ENCODE results near the gene KIR3DL2.
"Not testable (repeated sequence)": the region's sequence is repeated elsewhere in the genome, so short reads cannot be mapped to it uniquely, and the experiment has no call there.

Gene KIR3DL2

GRCh38 chr19:54893406-54893805 lies 43.2 kb downstream of the KIR3DL2 start:
- Histone ChIP-seq H3K27ac (no peak overlapping the region), H3K9ac (ENCODE audit: insufficient read length) (no peak overlapping the region), H3K4me3 (no peak overlapping the region), H3K36me3 (ENCODE audit: insufficient read depth, low read length) (no peaks in the 10 kb centered on the region), H3K9me3 (ENCODE audit: low read depth, low read length) (no peaks in the 10 kb centered on the region)
- DNase-seq (ENCODE audit: low read depth, low spot score): no peak
- TF ChIP-seq EZH2 (IDR thresholded peaks at IDR 0.05) (no peak), POLR2AphosphoS5 (IDR thresholded peaks at IDR 0.05; ENCODE audit: borderline replicate concordance, low read depth, low read length) (no peak), FOXP2 (optimal IDR thresholded peaks at IDR 0.05; ENCODE audit: control extremely low read depth, extremely low read length, insufficient read depth) (no peak)

- H3K27ac ChIP-seq; H3K9ac ChIP-seq (ENCODE audit: insufficient read length): not testable (repeated sequence)
These were observed 43.9 kb downstream of the KIR3DL2 start for GRCh38 chr19:54894106-54894505.

GRCh38 chr19:54896036-54896435 lies 45.8 kb downstream of the KIR3DL2 start:
- Histone ChIP-seq H3K4me3 (no peak overlapping the region), H3K9me3 (ENCODE audit: low read depth, low read length) (no peaks in the 10 kb centered on the region), H3K9ac (ENCODE audit: insufficient read length) (no peak overlapping the region), H3K36me3 (ENCODE audit: insufficient read depth, low read length) (no peaks in the 10 kb centered on the region), H3K27ac (no peak overlapping the region)
- TF ChIP-seq FOXP2 (optimal IDR thresholded peaks at IDR 0.05; ENCODE audit: control extremely low read depth, extremely low read length, insufficient read depth): no peak
- no peak for TF ChIP-seq EZH2 (IDR thresholded peaks at IDR 0.05)
- TF ChIP-seq POLR2AphosphoS5 (IDR thresholded peaks at IDR 0.05; ENCODE audit: borderline replicate concordance, low read depth, low read length): no peak
- DNase-seq (ENCODE audit: low read depth, low spot score): no peak

More at GRCh38 chr19:54894106-54894505, 43.9 kb downstream of the KIR3DL2 start:
- H3K4me3 ChIP-seq; H3K36me3 ChIP-seq (ENCODE audit: insufficient read depth, low read length); DNase-seq (ENCODE audit: low read depth, low spot score); H3K9me3 ChIP-seq (ENCODE audit: low read depth, low read length): not testable (repeated sequence)

- H3K36me3 ChIP-seq (ENCODE audit: insufficient read depth, low read length); H3K9me3 ChIP-seq (ENCODE audit: low read depth, low read length); H3K4me3 ChIP-seq; H3K9ac ChIP-seq (ENCODE audit: insufficient read length); DNase-seq (ENCODE audit: low read depth, low spot score); H3K27ac ChIP-seq: not testable (repeated sequence)
These were observed 48.4 kb downstream of the KIR3DL2 start for GRCh38 chr19:54898685-54899084.

GRCh38 chr19:54899646-54900045 lies 49.4 kb downstream of the KIR3DL2 start:
- not testable (repeated sequence) for H3K9me3 ChIP-seq (ENCODE audit: low read depth, low read length); H3K9ac ChIP-seq (ENCODE audit: insufficient read length); DNase-seq (ENCODE audit: low read depth, low spot score)

GRCh38 chr19:54901153-54901552 lies 50.9 kb downstream of the KIR3DL2 start:
- not testable (repeated sequence) for H3K27ac ChIP-seq; H3K36me3 ChIP-seq (ENCODE audit: insufficient read depth, low read length); H3K4me3 ChIP-seq; H3K9me3 ChIP-seq (ENCODE audit: low read depth, low read length); DNase-seq (ENCODE audit: low read depth, low spot score); H3K9ac ChIP-seq (ENCODE audit: insufficient read length)

More at GRCh38 chr19:54899646-54900045, 49.4 kb downstream of the KIR3DL2 start:
- H3K36me3 ChIP-seq (ENCODE audit: insufficient read depth, low read length); H3K4me3 ChIP-seq; H3K27ac ChIP-seq: not testable (repeated sequence)

DNA sequence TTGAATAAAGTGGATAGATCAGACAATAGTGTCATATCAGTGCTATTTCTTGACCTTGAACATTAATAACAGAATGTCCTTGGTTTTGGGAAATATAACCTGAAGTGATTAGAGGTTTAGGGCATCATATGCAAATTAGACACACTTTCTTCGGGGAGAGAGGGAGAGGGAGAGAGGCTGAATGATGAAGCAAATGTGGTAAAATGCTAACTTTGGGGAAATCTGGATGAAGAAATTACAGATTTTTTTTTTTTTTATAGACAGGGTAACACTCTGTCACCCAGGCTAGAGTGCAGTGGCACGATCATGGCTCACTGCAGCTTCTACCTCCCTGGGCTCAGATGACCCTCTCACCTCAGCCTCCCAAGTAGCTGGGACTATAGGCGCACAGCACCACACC lies 51.8 kb downstream of the KIR3DL2 start:
- Histone ChIP-seq H3K9me3 (ENCODE audit: low read depth, low read length) (no peaks in the 10 kb centered on the region), H3K9ac (ENCODE audit: insufficient read length) (no peak overlapping the region), H3K36me3 (ENCODE audit: insufficient read depth, low read length) (no peaks in the 10 kb centered on the region), H3K4me3 (no peak overlapping the region), H3K27ac (no peak overlapping the region)
- TF ChIP-seq POLR2AphosphoS5 (IDR thresholded peaks at IDR 0.05; ENCODE audit: borderline replicate concordance, low read depth, low read length) (no peak), FOXP2 (optimal IDR thresholded peaks at IDR 0.05; ENCODE audit: control extremely low read depth, extremely low read length, insufficient read depth) (no peak), EZH2 (IDR thresholded peaks at IDR 0.05) (no peak)
- no peak for DNase-seq (ENCODE audit: low read depth, low spot score)

GRCh38 chr19:54903303-54903702 lies 53.1 kb downstream of the KIR3DL2 start:
- TF ChIP-seq FOXP2 (optimal IDR thresholded peaks at IDR 0.05; ENCODE audit: control extremely low read depth, extremely low read length, insufficient read depth) (no peak), POLR2AphosphoS5 (IDR thresholded peaks at IDR 0.05; ENCODE audit: borderline replicate concordance, low read depth, low read length) (no peak), EZH2 (IDR thresholded peaks at IDR 0.05) (no peak)
- H3K4me3 ChIP-seq: no peak overlapping the region
- DNase-seq (ENCODE audit: low read depth, low spot score): no peak
- no peak overlapping the region for H3K9ac ChIP-seq (ENCODE audit: insufficient read length)
- H3K36me3 ChIP-seq (ENCODE audit: insufficient read depth, low read length): no peaks in the 10 kb centered on the region
- H3K9me3 ChIP-seq (ENCODE audit: low read depth, low read length): no peaks in the 10 kb centered on the region
- no peak overlapping the region for H3K27ac ChIP-seq

DNA sequence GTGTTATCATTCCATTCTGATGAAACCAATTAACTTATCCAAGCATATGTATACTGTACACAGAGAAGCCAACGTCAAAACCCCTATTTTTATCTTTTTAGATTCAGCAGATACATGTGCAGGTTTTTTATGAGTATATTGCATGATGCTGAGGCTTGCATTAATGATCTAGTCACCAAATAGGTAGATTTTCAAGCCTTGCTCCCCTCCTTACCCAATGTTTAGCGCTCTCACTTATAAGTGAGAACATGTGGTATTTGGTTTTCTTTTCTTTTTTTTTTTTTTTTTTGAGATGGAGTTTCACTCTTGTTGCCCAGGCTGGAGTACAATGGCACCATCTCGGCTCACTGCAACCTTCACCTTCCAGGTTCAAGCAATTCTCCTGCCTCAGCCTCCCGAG lies 54.0 kb downstream of the KIR3DL2 start:
- H3K36me3 ChIP-seq (ENCODE audit: insufficient read depth, low read length); H3K4me3 ChIP-seq; DNase-seq (ENCODE audit: low read depth, low spot score); H3K9ac ChIP-seq (ENCODE audit: insufficient read length); H3K9me3 ChIP-seq (ENCODE audit: low read depth, low read length); H3K27ac ChIP-seq: not testable (repeated sequence)

DNA sequence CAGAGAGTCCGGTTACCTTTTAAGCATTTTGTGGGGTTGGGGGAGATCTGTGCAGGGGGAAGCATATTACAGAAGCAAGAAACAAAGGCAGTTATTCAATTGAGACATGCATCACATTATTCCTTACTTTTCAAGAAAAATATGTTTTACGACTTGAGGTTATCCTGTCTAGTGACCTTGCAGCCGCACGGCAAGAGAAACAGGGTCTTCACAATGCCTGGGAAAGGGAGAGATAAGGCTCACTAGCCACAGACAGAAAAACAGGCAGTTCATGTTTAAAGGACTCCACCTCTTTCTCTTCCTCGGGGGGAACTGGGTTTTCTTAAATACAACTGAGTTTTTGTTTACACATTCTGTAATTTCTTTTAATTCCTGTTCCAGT lies 55.2 kb downstream of the KIR3DL2 start:
- no peak overlapping the region for H3K27ac ChIP-seq
- no peaks in the 10 kb centered on the region for H3K36me3 ChIP-seq (ENCODE audit: insufficient read depth, low read length)
- TF ChIP-seq EZH2 (IDR thresholded peaks at IDR 0.05): no peak
- TF ChIP-seq FOXP2 (optimal IDR thresholded peaks at IDR 0.05; ENCODE audit: control extremely low read depth, extremely low read length, insufficient read depth): no peak
- TF ChIP-seq POLR2AphosphoS5 (IDR thresholded peaks at IDR 0.05; ENCODE audit: borderline replicate concordance, low read depth, low read length): no peak
- no peak overlapping the region for H3K9ac ChIP-seq (ENCODE audit: insufficient read length)
- H3K9me3 ChIP-seq (ENCODE audit: low read depth, low read length): no peaks in the 10 kb centered on the region
- H3K4me3 ChIP-seq: no peak overlapping the region
- no peak for DNase-seq (ENCODE audit: low read depth, low spot score)
